UCSD-AML1 (cell line): ENCODE results near the gene CSNK2A3.
A peak's percentile ranks its signal among the peaks of the same experiment; 100 is the strongest.

Source experiments
- DNase-seq: peaks from one replicate; lab custom pipeline; 2025; ENCODE audit not compliant: unreplicated experiment; lab: John Stamatoyannopoulos, UW

The CSNK2A3 gene

DNA sequence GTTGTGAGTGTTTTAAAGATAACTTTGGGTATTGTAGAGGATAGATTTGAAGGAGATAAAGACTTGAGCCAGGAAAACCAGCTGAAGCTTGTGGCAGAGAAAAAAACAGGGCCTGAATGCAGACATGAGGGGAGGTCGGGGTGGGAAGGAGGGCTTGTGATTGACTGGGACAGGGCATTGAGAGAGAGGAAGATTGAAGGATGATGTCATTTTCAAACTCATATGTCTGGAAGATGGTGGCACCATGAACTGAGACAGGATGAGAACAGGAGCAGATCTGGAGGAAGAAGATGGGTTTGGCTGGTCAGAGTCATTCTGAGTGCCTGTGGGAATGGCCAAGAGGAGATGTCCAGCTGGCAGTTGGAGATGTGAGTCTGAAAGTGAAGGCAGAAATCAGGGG is 14.7 kb downstream of the CSNK2A3 start:
- DNase-seq: no peak

DNA sequence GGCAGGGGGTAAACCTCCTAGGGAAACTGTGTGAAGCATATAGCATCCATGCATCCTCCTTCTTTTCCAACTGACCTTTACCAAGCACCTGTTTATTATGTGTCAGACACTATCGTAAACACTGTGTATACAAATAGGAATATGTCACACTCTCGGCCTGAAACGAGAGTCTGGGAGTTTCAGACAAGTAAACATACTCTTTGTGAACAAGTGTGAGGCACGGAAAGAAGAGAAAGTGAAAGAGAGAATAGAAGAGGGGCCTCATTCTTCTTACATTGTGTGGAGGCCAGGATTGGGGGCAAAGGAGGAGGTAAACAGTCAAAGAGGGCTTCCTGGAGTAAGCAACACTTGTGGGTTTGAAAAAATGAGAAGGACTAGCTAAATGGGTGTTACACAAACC is 16.4 kb downstream of the CSNK2A3 start:
- DNase-seq: no peak

DNA sequence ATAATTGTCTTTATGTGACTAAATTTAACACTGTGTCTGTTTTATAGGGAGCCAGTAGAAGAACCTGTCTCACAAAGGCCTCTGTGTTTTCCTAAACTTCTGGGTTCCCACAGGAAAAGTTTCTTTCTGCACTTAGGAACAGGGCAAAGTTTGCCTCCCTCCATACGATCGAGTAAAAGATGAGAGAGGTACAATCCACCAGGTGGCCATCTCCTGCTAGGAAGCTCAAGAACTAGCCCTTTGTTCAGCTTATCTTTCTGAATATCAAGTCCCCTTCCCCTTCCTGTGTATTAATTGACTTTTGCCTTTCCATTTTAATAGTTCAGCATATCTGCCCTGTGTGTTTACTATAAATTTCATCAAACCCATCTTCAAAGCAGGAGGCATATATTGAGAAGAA is 18.0 kb downstream of the CSNK2A3 start:
- DNase-seq: no peak

DNA sequence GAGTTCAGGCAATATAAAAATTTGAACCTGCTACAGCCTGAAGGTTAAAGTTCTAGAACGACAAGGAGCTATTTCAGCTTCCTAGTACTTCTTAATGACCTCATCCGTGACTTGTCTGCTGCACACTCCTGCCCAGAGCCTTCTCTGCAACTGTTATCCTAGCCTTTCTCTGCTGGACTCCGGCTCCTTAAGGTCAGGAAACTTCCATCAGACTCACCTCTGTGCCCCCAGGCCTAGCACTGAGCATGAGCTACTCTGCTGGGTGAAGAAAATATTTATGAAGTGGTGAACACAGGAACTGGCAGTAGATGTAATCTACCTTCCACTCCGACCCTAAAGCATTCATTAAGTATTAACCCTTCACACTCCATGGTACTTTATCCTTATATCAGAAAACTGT is 18.4 kb downstream of the CSNK2A3 start:
- no peak for DNase-seq

DNA sequence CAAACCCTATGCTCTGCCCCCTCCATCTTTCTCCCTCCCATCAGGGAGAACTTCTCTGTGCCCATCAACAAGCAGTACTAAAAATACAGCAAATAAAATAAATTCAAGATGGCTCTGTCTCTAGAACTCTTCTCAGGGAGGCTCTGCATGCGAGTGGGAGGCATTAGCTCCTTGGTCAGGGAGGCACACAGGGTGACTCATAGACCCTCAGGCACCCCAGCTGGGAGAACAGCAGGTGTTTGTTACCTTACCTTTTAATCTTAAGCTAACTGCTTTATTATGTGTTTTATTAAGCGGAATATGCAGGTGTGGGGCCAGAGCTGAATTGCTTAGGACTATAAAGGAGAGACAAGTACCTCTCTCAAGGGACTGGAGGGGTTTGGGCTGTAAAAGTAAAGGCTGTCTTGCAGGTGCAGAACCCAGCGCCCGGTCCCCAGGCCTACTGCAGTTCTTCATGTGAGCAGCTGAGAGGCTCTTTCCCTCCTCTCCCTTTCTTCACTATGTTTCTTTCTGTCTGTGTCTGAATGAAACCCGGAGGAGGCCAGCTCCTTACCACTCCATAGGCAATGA is 20.8 kb downstream of the CSNK2A3 start:
- no peak for DNase-seq

DNA sequence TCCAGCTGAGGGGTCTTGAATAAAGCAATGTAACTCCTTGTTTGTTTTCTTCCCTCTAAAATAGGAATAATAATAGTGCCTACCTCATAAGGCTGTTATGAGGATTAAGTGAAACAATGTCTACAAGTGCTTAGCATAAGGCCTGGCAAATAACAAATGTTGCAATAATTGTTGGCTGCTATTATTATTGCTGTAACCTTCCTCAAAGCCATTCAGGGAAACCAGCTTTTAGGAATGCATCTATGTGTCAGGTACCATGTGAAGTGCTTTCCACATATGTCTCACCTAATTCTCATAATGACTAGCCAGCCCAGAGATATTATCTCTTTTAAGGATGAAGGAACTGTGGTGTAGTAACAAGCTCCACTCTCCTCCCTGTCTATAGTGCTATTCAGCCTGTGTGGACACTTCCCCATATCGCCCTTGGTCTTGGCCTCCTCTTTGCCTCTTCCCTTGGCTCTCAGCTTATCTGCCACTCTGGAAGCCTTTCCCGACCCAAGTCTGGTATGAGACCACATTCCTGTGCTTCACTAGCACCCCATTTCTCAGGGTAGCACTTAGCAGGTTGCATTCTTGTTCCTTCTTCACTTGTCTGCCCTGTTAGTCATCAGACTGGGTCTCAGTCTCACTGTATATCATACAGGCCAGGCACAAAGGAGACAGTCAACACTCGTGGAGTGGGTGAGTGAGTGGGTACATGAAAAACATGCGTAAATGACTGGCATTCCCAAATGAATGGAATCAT is 23.8 kb downstream of the CSNK2A3 start:
- no peak for DNase-seq

DNA sequence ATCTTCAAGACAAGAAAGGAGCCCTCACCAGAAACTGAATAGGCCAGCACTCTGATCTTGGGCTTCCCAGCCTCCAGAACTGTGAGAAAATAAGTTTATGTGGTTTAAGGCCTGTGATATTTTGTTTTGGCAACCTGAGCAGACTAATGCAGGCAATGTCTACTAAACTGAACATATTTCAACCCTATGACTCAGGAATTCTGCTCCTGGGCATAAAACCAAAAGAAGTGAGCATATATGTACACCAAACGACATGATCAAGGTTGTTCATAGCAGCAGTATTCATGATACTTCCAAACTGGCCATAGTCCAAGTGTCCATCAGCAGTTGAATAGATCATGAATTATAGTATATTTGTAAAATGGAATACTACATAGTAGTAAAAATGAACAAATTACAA is 29.0 kb downstream of the CSNK2A3 start:
- no peak for DNase-seq

- no peak for DNase-seq
Measured at GRCh38 chr11:11322101-11322500, 30.9 kb downstream of the CSNK2A3 start.

GRCh38 chr11:11320825-11321224 is 32.2 kb downstream of the CSNK2A3 start:
- no peak for DNase-seq

DNA sequence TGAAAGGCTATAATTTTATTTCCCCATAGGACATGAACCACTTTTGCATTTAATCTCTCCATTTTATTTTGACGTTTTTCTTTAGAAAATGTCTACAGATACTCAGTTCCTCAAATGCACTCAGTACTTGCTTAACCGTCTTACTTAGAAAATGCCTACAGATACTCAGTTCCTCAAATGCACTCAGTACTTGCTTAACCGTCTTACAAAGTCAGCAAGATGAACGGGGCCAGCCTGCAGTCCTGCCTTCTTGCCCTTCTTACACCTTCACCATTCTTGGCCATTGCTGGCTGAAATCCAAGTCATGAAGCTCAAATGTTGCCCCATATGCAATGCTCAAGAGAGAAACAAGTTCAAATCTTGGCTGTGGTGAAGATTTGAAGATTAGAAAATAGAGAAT is 34.1 kb downstream of the CSNK2A3 start:
- no peak for DNase-seq

- DNase-seq: no peak
Measured at GRCh38 chr11:11318461-11318860, 34.6 kb downstream of the CSNK2A3 start.

- no peak for DNase-seq
Measured at GRCh38 chr11:11316651-11317230, 36.3 kb downstream of the CSNK2A3 start.

GRCh38 chr11:11313902-11314692 is 39.0 kb downstream of the CSNK2A3 start:
- no peak for DNase-seq

DNA sequence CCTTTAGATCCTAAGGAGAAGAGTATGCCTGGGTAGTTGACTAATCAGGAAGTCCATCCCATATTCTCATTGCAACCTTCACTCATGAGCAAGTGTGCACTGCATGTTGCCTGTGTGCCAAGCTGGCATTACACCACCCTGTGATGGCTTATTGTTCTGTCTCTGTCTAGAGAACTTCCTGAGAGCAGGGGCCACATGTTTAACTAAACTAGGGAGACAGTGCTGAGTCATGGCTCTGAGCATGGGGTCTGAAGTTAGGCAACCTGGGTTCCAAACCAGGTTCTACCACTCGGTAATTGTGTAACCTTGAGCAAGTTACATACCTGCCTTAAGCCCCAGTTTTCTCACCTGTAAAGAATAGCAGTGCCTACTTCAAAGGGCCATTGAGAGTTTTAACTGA is 39.6 kb downstream of the CSNK2A3 start:
- no peak for DNase-seq

GRCh38 chr11:11312738-11313137 is 40.3 kb downstream of the CSNK2A3 start:
- DNase-seq: no peak

DNA sequence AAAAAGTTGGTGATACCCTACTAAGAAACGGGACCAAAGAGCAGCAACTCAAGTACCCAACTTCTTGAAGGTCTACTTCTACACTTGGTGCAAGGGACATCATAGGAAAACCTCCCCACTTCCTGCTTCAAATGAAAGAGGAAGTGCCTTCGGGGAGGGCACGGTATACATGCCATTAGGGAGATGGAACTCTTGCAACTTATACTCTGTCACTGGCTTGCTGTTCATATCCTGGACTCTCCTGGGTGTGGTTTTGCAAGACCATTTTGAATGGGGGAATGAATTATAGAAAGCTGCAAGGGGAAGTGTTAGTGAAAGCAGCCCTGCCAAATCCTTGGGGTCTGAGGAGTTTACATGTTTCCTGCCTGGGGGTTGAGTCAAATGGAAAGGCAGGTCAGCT is 41.9 kb downstream of the CSNK2A3 start:
- DNase-seq: peak; percentile 47

DNA sequence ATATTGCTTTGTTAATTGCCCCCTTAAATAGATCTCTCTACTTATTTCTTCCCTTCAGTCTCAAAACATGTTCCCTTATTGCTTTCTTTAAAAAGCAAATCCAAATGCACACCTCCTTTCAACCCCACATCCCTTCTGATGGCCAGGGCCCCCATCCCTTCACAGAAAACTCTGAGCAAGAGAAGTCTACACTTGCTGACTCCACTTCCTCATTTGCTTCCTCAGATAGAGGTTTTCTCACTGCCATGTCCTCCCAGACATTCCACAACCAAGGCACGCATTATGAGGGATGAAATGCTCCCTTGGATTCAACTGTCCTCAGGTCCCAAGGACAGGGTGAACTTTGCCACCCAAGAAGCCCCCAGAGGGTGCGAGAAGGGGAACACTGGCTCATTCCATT is 43.1 kb downstream of the CSNK2A3 start:
- no peak for DNase-seq

DNA sequence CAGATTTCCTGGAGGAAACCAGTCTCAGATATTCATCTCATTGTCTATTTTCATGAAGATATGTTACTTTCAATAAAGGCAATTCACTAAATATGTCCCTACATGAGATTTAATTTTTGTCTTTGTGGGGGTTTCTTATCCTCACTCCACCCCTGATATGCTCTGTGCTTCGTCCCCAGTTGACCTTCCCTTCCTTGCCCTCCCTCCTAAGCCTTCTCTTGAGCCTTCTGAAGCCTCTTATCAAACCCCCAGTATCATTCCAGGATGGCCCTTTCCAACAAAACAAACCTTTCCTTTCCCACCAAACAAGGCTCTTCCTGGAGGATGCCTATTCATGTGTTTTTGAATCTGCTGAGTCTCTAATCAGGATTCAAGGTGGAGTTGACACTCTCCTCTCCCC is 44.8 kb downstream of the CSNK2A3 start:
- no peak for DNase-seq

DNA sequence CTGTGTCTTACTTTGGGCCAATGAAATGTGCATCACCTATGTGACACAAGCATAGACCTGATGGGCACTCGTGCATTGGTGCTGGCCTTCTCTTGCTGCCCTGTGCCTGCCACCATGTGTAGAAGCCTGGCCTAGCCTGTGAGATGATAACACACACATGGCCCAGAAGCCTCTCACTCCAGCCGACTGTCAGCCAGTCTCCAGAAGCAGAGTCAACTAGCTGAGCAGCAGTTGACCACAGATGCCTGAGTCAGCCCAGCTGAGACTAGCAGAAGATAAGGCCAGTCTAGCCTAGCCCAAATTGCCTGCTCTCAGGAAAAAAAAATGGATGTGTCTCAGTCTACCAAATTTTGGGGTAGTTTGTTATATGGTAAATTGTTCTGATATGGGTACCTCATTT is 46.2 kb downstream of the CSNK2A3 start:
- DNase-seq: no peak

DNA sequence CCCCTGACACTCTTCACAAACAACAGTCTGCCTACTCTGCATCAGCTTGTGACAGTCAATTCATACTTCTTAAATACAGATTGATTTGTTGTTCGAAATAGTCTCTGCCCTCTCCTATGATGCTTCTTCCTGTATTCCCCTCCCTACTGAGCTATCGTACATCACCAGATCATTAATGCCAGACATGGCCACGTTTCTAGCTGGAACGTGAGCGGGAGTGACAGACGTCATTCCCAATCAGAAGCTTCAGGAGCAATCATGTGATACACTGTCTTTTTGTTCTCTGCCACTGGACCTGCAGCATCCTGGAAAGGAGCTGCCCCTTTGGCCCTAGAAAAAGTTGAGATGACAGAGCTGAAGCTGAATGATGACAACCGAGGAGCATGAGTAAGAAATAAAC is 48.5 kb downstream of the CSNK2A3 start:
- DNase-seq: no peak

- no peak for DNase-seq
Measured at GRCh38 chr11:11302565-11302964, 50.5 kb downstream of the CSNK2A3 start.
